ENCODE data around the gene TTC12.

The TTC12 gene

DNA sequence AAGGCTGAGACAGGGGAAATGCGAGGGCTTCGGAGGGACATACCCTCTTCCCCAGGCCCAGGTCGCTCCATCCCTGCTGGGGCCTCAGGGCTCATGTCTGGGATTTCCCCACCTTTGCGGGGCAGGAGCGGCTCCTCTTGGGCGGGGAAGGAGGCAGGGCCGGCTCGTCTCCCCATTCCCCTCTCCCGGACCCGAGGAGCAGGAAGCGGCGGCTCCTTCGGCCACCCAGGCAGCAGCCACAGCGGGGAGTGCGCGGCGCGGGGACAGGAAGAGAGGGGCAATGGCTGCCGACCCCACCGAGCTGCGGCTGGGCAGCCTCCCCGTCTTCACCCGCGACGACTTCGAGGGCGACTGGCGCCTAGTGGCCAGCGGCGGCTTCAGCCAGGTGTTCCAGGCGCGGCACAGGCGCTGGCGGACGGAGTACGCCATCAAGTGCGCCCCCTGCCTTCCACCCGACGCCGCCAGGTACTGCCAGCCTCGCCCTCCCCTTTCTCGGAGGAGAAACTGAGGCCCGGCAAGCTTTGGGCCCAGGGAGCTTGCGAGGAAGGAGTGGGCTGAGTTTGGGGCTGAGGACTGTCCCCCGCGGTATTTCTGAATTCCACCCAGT is 73.3 kb downstream of the TTC12 start, which contains the start of gene ANKK1:
Gene ANKK1 (plus strand): TSS at position 175 of the 607 bp plus-strand sequence. CDS start 106 bp downstream, at position 281.
- no peak for TF ChIP-seq CREB1 (IDR thresholded peaks at IDR 0.05; ENCODE audit: low read depth)
- TF ChIP-seq FOXM1 (IDR thresholded peaks at IDR 0.05; ENCODE audit: borderline replicate concordance, low read depth), result no peak
- TF ChIP-seq YY1 (IDR thresholded peaks at IDR 0.05; ENCODE audit: low read depth), result no peak
- TF ChIP-seq EGR1 (IDR thresholded peaks at IDR 0.05), result no peak

- TF ChIP-seq FOXM1 (IDR thresholded peaks at IDR 0.05; ENCODE audit: borderline replicate concordance, low read depth), result no peak
- TF ChIP-seq, protein P1, sequence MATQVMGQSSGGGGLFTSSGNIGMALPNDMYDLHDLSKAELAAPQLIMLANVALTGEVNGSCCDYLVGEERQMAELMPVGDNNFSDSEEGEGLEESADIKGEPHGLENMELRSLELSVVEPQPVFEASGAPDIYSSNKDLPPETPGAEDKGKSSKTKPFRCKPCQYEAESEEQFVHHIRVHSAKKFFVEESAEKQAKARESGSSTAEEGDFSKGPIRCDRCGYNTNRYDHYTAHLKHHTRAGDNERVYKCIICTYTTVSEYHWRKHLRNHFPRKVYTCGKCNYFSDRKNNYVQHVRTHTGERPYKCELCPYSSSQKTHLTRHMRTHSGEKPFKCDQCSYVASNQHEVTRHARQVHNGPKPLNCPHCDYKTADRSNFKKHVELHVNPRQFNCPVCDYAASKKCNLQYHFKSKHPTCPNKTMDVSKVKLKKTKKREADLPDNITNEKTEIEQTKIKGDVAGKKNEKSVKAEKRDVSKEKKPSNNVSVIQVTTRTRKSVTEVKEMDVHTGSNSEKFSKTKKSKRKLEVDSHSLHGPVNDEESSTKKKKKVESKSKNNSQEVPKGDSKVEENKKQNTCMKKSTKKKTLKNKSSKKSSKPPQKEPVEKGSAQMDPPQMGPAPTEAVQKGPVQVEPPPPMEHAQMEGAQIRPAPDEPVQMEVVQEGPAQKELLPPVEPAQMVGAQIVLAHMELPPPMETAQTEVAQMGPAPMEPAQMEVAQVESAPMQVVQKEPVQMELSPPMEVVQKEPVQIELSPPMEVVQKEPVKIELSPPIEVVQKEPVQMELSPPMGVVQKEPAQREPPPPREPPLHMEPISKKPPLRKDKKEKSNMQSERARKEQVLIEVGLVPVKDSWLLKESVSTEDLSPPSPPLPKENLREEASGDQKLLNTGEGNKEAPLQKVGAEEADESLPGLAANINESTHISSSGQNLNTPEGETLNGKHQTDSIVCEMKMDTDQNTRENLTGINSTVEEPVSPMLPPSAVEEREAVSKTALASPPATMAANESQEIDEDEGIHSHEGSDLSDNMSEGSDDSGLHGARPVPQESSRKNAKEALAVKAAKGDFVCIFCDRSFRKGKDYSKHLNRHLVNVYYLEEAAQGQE (IDR thresholded peaks at IDR 0.05; ENCODE audit: low read depth), result no peak
Observed at GRCh38 chr11:113389272-113389671, 74.9 kb downstream of the TTC12 start.

GRCh38 chr11:113392236-113392921 is 78.0 kb downstream of the TTC12 start:
- TF ChIP-seq, protein P2, sequence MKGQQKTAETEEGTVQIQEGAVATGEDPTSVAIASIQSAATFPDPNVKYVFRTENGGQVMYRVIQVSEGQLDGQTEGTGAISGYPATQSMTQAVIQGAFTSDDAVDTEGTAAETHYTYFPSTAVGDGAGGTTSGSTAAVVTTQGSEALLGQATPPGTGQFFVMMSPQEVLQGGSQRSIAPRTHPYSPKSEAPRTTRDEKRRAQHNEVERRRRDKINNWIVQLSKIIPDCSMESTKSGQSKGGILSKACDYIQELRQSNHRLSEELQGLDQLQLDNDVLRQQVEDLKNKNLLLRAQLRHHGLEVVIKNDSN (IDR thresholded peaks at IDR 0.05), result no peak
- TF ChIP-seq TAF1 (IDR thresholded peaks at IDR 0.05; ENCODE audit: low read depth) (no peak), TEAD4 (IDR thresholded peaks at IDR 0.05) (no peak), NFIC (IDR thresholded peaks at IDR 0.05) (no peak), TCF12 (IDR thresholded peaks at IDR 0.05; ENCODE audit: low read depth) (no peak), CREB1 (IDR thresholded peaks at IDR 0.05; ENCODE audit: low read depth) (no peak), CEBPB (IDR thresholded peaks at IDR 0.05) (no peak), MAX (IDR thresholded peaks at IDR 0.05) (no peak), ZBTB7A (IDR thresholded peaks at IDR 0.05; ENCODE audit: low read depth) (no peak), EP300 (IDR thresholded peaks at IDR 0.05; ENCODE audit: borderline replicate concordance) (no peak), RAD21 (IDR thresholded peaks at IDR 0.05; ENCODE audit: low read depth) (no peak), YY1 (IDR thresholded peaks at IDR 0.05; ENCODE audit: low read depth) (no peak), EGR1 (IDR thresholded peaks at IDR 0.05) (no peak)
- TF ChIP-seq, protein P1 (IDR thresholded peaks at IDR 0.05; ENCODE audit: low read depth), result no peak

- TF ChIP-seq CREB1 (IDR thresholded peaks at IDR 0.05; ENCODE audit: low read depth), result no peak
- TF ChIP-seq TAF1 (IDR thresholded peaks at IDR 0.05; ENCODE audit: low read depth), result no peak
- TF ChIP-seq, protein P2 (IDR thresholded peaks at IDR 0.05), result no peak
- TF ChIP-seq EP300 (IDR thresholded peaks at IDR 0.05; ENCODE audit: borderline replicate concordance), result no peak
- TF ChIP-seq, protein P1 (IDR thresholded peaks at IDR 0.05; ENCODE audit: low read depth), result no peak
- TF ChIP-seq EGR1 (IDR thresholded peaks at IDR 0.05), result no peak
- TF ChIP-seq ZBTB7A (IDR thresholded peaks at IDR 0.05; ENCODE audit: low read depth), result no peak
- no peak for TF ChIP-seq TEAD4 (IDR thresholded peaks at IDR 0.05)
- no peak for TF ChIP-seq RAD21 (IDR thresholded peaks at IDR 0.05; ENCODE audit: low read depth)
- no peak for TF ChIP-seq TCF12 (IDR thresholded peaks at IDR 0.05; ENCODE audit: low read depth)
- no peak for TF ChIP-seq FOXM1 (IDR thresholded peaks at IDR 0.05; ENCODE audit: borderline replicate concordance, low read depth)
- TF ChIP-seq YY1 (IDR thresholded peaks at IDR 0.05; ENCODE audit: low read depth), result no peak
- no peak for TF ChIP-seq NFIC (IDR thresholded peaks at IDR 0.05)
- TF ChIP-seq MAX (IDR thresholded peaks at IDR 0.05), result no peak
- no peak for TF ChIP-seq CEBPB (IDR thresholded peaks at IDR 0.05)
Observed at GRCh38 chr11:113393501-113393985, 79.2 kb downstream of the TTC12 start.

All from Ishikawa (cell line).